ENCODE results near the gene TAOK1. TPM values are rescaled to one million over a fixed set of nuclear protein-coding genes. Genes with fewer than 3 reads are reported as not detected.

TAOK1 gene
- total RNA-seq, 1 donor, result 70.4 TPM

GRCh38 chr17:29586676-29587469 is 196.7 kb downstream of the TAOK1 start:
- no peak overlapping the region for H3K4me3 ChIP-seq (ENCODE audit: low read depth, low read length)
- DNase-seq (ENCODE audit: low read depth), result no peak
- TF ChIP-seq CTCF (IDR thresholded peaks at IDR 0.05; ENCODE audit: insufficient read depth, low read depth, low read length), result no peak

- no peak for TF ChIP-seq CTCF (IDR thresholded peaks at IDR 0.05; ENCODE audit: insufficient read depth, low read depth, low read length)
- no peak for DNase-seq (ENCODE audit: low read depth)
- peak overlapping the region; percentile 83 for H3K4me3 ChIP-seq (ENCODE audit: low read depth, low read length)
These were observed 197.4 kb downstream of the TAOK1 start for GRCh38 chr17:29587591-29587990.

GRCh38 chr17:29588017-29588561 is 197.9 kb downstream of the TAOK1 start:
- no peak for DNase-seq (ENCODE audit: low read depth)
- TF ChIP-seq CTCF (IDR thresholded peaks at IDR 0.05; ENCODE audit: insufficient read depth, low read depth, low read length), result no peak
- H3K4me3 ChIP-seq (ENCODE audit: low read depth, low read length), result peak overlapping the region; percentile 83

GRCh38 chr17:29588562-29589411 is 198.6 kb downstream of the TAOK1 start:
- DNase-seq (ENCODE audit: low read depth), result no peak
- TF ChIP-seq CTCF (IDR thresholded peaks at IDR 0.05; ENCODE audit: insufficient read depth, low read depth, low read length), result no peak
- peak overlapping the region; percentile 83 for H3K4me3 ChIP-seq (ENCODE audit: low read depth, low read length)

- TF ChIP-seq CTCF (IDR thresholded peaks at IDR 0.05; ENCODE audit: insufficient read depth, low read depth, low read length), result no peak
- peak; percentile 86 for DNase-seq (ENCODE audit: low read depth)
These were observed 199.6 kb downstream of the TAOK1 start, which contains the start of gene GIT1 for GRCh38 chr17:29589524-29590410. Gene GIT1, minus strand, starts transcription at chr17:29589648. Its CDS starts 270 bp downstream, at chr17:29589378.

More at GRCh38 chr17:29589524-29590410, 199.6 kb downstream of the TAOK1 start, which contains the start of gene GIT1:
- peak within 1 kb of the TSS; percentile 83 for H3K4me3 ChIP-seq (ENCODE audit: low read depth, low read length)

All from fibroblast of villous mesenchyme (primary cell).